ENCODE data around the gene KIF24.

GRCh38 chr9:34291023-34291422 lies 38.0 kb downstream of the KIF24 start:
- TF ChIP-seq, protein P1, sequence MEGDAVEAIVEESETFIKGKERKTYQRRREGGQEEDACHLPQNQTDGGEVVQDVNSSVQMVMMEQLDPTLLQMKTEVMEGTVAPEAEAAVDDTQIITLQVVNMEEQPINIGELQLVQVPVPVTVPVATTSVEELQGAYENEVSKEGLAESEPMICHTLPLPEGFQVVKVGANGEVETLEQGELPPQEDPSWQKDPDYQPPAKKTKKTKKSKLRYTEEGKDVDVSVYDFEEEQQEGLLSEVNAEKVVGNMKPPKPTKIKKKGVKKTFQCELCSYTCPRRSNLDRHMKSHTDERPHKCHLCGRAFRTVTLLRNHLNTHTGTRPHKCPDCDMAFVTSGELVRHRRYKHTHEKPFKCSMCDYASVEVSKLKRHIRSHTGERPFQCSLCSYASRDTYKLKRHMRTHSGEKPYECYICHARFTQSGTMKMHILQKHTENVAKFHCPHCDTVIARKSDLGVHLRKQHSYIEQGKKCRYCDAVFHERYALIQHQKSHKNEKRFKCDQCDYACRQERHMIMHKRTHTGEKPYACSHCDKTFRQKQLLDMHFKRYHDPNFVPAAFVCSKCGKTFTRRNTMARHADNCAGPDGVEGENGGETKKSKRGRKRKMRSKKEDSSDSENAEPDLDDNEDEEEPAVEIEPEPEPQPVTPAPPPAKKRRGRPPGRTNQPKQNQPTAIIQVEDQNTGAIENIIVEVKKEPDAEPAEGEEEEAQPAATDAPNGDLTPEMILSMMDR (IDR thresholded peaks at IDR 0.05): no peak
- no peak for TF ChIP-seq POLR2A (IDR thresholded peaks at IDR 0.05)
